LoVo (cell line): ENCODE data around the gene GDI1.
A peak's percentile ranks its signal among the peaks of the same experiment; 100 is the strongest.

Experiments
- DNase-seq: peaks from one replicate; pipeline ENCODE4 v3.0.0-alpha.2; 2016; ENCODE audit warnings: low spot score

Gene GDI1

GRCh38 chrX:154462396-154462795 lies 25.4 kb downstream of the GDI1 start:
- no peak for DNase-seq

GRCh38 chrX:154463611-154464220 lies 26.8 kb downstream of the GDI1 start:
- no peak for DNase-seq

GRCh38 chrX:154464806-154465365 lies 27.9 kb downstream of the GDI1 start:
- no peak for DNase-seq

- no peak for DNase-seq
Observed at GRCh38 chrX:154465601-154466000, 28.6 kb downstream of the GDI1 start.

GRCh38 chrX:154466036-154466435 lies 29.1 kb downstream of the GDI1 start:
- no peak for DNase-seq

- DNase-seq: no peak
Observed at GRCh38 chrX:154466907-154467306, 30.0 kb downstream of the GDI1 start.

- no peak for DNase-seq
Observed at GRCh38 chrX:154467556-154467955, 30.6 kb downstream of the GDI1 start.

GRCh38 chrX:154468217-154468616 lies 31.3 kb downstream of the GDI1 start:
- DNase-seq: no peak

- no peak for DNase-seq
Observed at GRCh38 chrX:154469114-154469513, 32.2 kb downstream of the GDI1 start.

GRCh38 chrX:154469880-154470279 lies 32.9 kb downstream of the GDI1 start:
- DNase-seq: no peak

GRCh38 chrX:154470434-154470833 lies 33.5 kb downstream of the GDI1 start:
- DNase-seq: no peak

GRCh38 chrX:154470914-154471568 lies 34.1 kb downstream of the GDI1 start:
- DNase-seq: no peak

GRCh38 chrX:154471839-154472684 lies 35.1 kb downstream of the GDI1 start:
- DNase-seq: no peak

GRCh38 chrX:154472685-154473632 lies 36.0 kb downstream of the GDI1 start:
- no peak for DNase-seq

GRCh38 chrX:154473683-154474082 lies 36.7 kb downstream of the GDI1 start:
- no peak for DNase-seq

GRCh38 chrX:154476821-154477220 lies 39.9 kb downstream of the GDI1 start:
- DNase-seq: no peak

- DNase-seq: no peak
Observed at GRCh38 chrX:154477891-154478477, 41.0 kb downstream of the GDI1 start.

- peak; percentile 85 for DNase-seq
Observed at GRCh38 chrX:154478728-154479622, 42.0 kb downstream of the GDI1 start, which contains the start of gene LAGE3. LAGE3 (minus strand) TSS chrX:154479281; CDS start chrX:154478915, 366 bp downstream.

- no peak for DNase-seq
Observed at GRCh38 chrX:154481195-154481594, 44.2 kb downstream of the GDI1 start.
